ENCODE data around the gene TRIO. TPM values are rescaled to one million over a fixed set of nuclear protein-coding genes. Genes with fewer than 3 reads are reported as not detected.
A peak's percentile ranks its signal among the peaks of the same experiment; 100 is the strongest.

The TRIO gene
- total and polyA plus RNA-seq, 2 of the 8 experiments (the other 6 are each of a cell fraction or from before 2014, with no cell fraction given) = 35.1 to 69.1 TPM

GRCh38 chr5:14249258-14250082, 106.3 kb downstream of the TRIO start:
- no peak overlapping the region for H3K4me2 ChIP-seq (ENCODE audit: insufficient read depth in 1 of 2, low read depth in 2 of 2, low read length in 2 of 2)
- no peak overlapping the region for H4K5ac ChIP-seq (ENCODE audit: insufficient read length, low read depth, low read length)
- no peak overlapping the region for H2BK15ac ChIP-seq (ENCODE audit: low read length)
- H3K79me2 ChIP-seq (ENCODE audit: control insufficient read depth in 1 of 2, insufficient read depth in 2 of 2, low read length in 2 of 2) = peaks cover 14 to 97% of the 10 kb centered on the region in 2 experiments
- peaks cover 7 to 18% of the 10 kb centered on the region in 2 experiments for H4K20me1 ChIP-seq (replicated peaks in 1 of 2; ENCODE audit: control insufficient read depth in 1 of 2, insufficient read depth in 2 of 2, low read length in 2 of 2)
- no peak overlapping the region for H2BK120ac ChIP-seq (replicated peaks; ENCODE audit: low read depth, low read length)
- H3K4me1 ChIP-seq (replicated peaks in 1 of 4; ENCODE audit: control insufficient read depth in 3 of 4, insufficient read depth in 4 of 4, low read length in 3 of 4) = peaks cover 8 to 24% (median 20%) of the 10 kb centered on the region in 4 experiments; a peak in 6 of 7 replicates
- no peaks in the 10 kb centered on the region for H3K27me3 ChIP-seq (replicated peaks in 1 of 4; ENCODE audit: control insufficient read depth in 3 of 4, extremely low read depth in 1 of 4, insufficient read depth in 3 of 4, low read length in 3 of 4)
- no peak overlapping the region for H4K8ac ChIP-seq (ENCODE audit: extremely low read depth, insufficient read depth, low read length)
- no peak overlapping the region for H3K9ac ChIP-seq (replicated peaks in 1 of 4; ENCODE audit: extremely low read depth in 1 of 4, low read depth in 3 of 4, low read length in 3 of 4)
- peaks cover 15% of the 10 kb centered on the region for H3K79me1 ChIP-seq (ENCODE audit: low read depth, low read length)
- no peak overlapping the region for H3K27ac ChIP-seq (ENCODE audit: low read depth, low read length)
- 84% methylated on average over 6 of the region's 6 CpGs; no CpG with 5 or more reads in 1 of the 2 experiments for WGBS, 2 experiments (ENCODE audit: extremely low coverage in 1 of 2, insufficient coverage in 1 of 2, insufficient read length in 1 of 2, insufficient replicate concordance in 2 of 2, low coverage in 1 of 2, low lambda C conversion rate in 2 of 2, missing lambda C conversion rate in 1 of 2)
- H3K14ac ChIP-seq (ENCODE audit: insufficient read length) = no peak overlapping the region
- no peak overlapping the region for H3K4ac ChIP-seq (replicated peaks; ENCODE audit: insufficient read length, low read depth, low read length)
- FAIRE-seq (no peak), DNase-seq (ENCODE audit: low read depth in 1 of 2, low spot score in 2 of 2) (no peak)
- no peaks in the 10 kb centered on the region for H3K9me3 ChIP-seq (ENCODE audit: insufficient read depth in 2 of 2, low read depth in 1 of 2, low read length in 1 of 2)
- CTCF ChIA-PET (ENCODE audit: partially characterized antibody) = interaction anchor here (0.6 to 2.4 kb wide), 8 partner anchors 9 to 141 kb away, joined by 3 to 8 read pairs (median 4); no protein-coding TSS in a partner anchor
- no peak overlapping the region for H2BK20ac ChIP-seq (ENCODE audit: low read length)
- H3K4me3 ChIP-seq (ENCODE audit: extremely low read depth in 1 of 4, insufficient read depth in 2 of 4, low read depth in 3 of 4, low read length in 4 of 4) = no peak overlapping the region
- POLR2A ChIA-PET (ENCODE audit: partially characterized antibody) = interaction anchor here (0.8 to 1.3 kb wide), 3 partner anchors 9 to 91 kb away, joined by 3 read pairs; no protein-coding TSS in a partner anchor
- no peak overlapping the region for H3K56ac ChIP-seq (replicated peaks; ENCODE audit: insufficient read length, low read depth, low read length)
- H3K18ac ChIP-seq (ENCODE audit: extremely low read depth, low read length) = peak overlapping the region; percentile 10; the same call in 1 of the 2 replicates
- no peaks in the 10 kb centered on the region for H3K36me3 ChIP-seq (ENCODE audit: control insufficient read depth in 2 of 4, insufficient read depth in 4 of 4, low read length in 3 of 4)
- no peak overlapping the region for H2AFZ ChIP-seq (ENCODE audit: low read length)
- no peak overlapping the region; the same call in none of the 2 replicates for H2AK5ac ChIP-seq (ENCODE audit: low read depth, low read length)
- H4K91ac ChIP-seq (replicated peaks; ENCODE audit: insufficient read length, low read length) = no peak overlapping the region
- H3K23me2 ChIP-seq (ENCODE audit: low read depth, low read length) = no peaks in the 10 kb centered on the region
- H2BK12ac ChIP-seq (ENCODE audit: low read depth, low read length) = 0 out of 2 replicates have a peak overlapping the region, but pooled peaks have one; percentile 14
- no peak overlapping the region for H2BK5ac ChIP-seq (ENCODE audit: low read depth, low read length)
- no peak overlapping the region for H3K23ac ChIP-seq (ENCODE audit: insufficient read length)
- no peak for TF ChIP-seq GABPA (IDR thresholded peaks at IDR 0.05; ENCODE audit: borderline replicate concordance, insufficient read depth, low read length)
- TF ChIP-seq RBBP5 (IDR thresholded peaks at IDR 0.05; ENCODE audit: borderline replicate concordance, low read depth, low read length) = no peak
- no peak for TF ChIP-seq SUZ12 (IDR thresholded peaks at IDR 0.05; ENCODE audit: low read length)
- TF ChIP-seq CTCF (IDR thresholded peaks at IDR 0.05; ENCODE audit: control extremely low read depth in 1 of 3, insufficient read depth in 1 of 3, low read depth in 1 of 3, low read length in 3 of 3) = no peak
- no peak for TF ChIP-seq EZH2 (IDR thresholded peaks at IDR 0.05; ENCODE audit: low read depth, low read length, severe bottlenecking)
- TF ChIP-seq BRCA1 (IDR thresholded peaks at IDR 0.05; ENCODE audit: low read depth, low read length) = no peak
- no peak for TF ChIP-seq TAF1 (IDR thresholded peaks at IDR 0.05; ENCODE audit: low read depth, low read length)
- TF ChIP-seq KDM1A (IDR thresholded peaks at IDR 0.05; ENCODE audit: borderline replicate concordance, low read length) = no peak
- no peak for TF ChIP-seq SRF (IDR thresholded peaks at IDR 0.05; ENCODE audit: low read depth, low read length)
